Panc1 (cell line): ENCODE measurements around the gene ORM1. TPM values are rescaled to one million over a fixed set of nuclear protein-coding genes. Genes with fewer than 3 reads are reported as not detected.

ENCODE experiments used
- ATAC-seq: fragments of 200-7000 bp; cut with Tn5 transposase; 2 replicates; pipeline ENCODE4 v1.9.1; 2020; ENCODE audit warnings: mild to moderate bottlenecking, moderate library complexity
- BruUV-seq: library from RNA; stranded (reverse); fragments of 400-500 nt; replicated peaks from 2 replicates; lab custom pipeline; 2021; lab: Mats Ljungman, UMichigan
- CTCF ChIA-PET: fragments of 300-600 bp; sonication (Branson Sonifier 250); formaldehyde crosslinking; loops from one replicate; lab custom pipeline; 2022; ENCODE audit warnings: antibody characterized with exemption; lab: Charles Lee
- POLR2A ChIA-PET: fragments of 300-600 bp; sonication (Branson Sonifier 250); formaldehyde crosslinking; loops from one replicate; lab custom pipeline; 2022; ENCODE audit warnings: antibody characterized with exemption; lab: Charles Lee
- DNase-seq: peaks from one replicate; pipeline ENCODE4 v3.0.0-alpha.2; 2010; ENCODE audit warnings: low read depth, low spot score
- H3K27ac ChIP-seq: 2 replicates; pipeline ENCODE4 v1.5.1; 2011; ENCODE audit warnings: mild to moderate bottlenecking, low read length, inconsistent platforms
- H3K27me3 ChIP-seq: fragments of 200-500 bp; sonication (Bioruptor generic); 2 replicates; pipeline ENCODE4 v1.6.0; 2014; ENCODE audit warnings: low read length, inconsistent platforms; ENCODE audit not compliant: control insufficient read depth, insufficient read depth
- H3K36me3 ChIP-seq: fragments of 200-500 bp; sonication (Bioruptor generic); 2 replicates; pipeline ENCODE4 v1.5.1; 2014; ENCODE audit warnings: inconsistent platforms, mild to moderate bottlenecking, low read length, moderate library complexity; ENCODE audit not compliant: control insufficient read depth, insufficient read depth
- H3K4me1 ChIP-seq: 2 replicates; pipeline ENCODE4 v1.5.1; 2011; ENCODE audit warnings: inconsistent platforms, mild to moderate bottlenecking, low read length, moderate library complexity; ENCODE audit not compliant: control insufficient read depth, insufficient read depth
- H3K4me3 ChIP-seq, 2 experiments: 2 replicates each; pipeline ENCODE4 v1.5.1; 2011 to 2012; ENCODE audit warnings: low read depth in 2 of 2, low read length in 2 of 2, mild to moderate bottlenecking in 2 of 2, inconsistent platforms in 1 of 2, moderate library complexity in 1 of 2
- H3K9me3 ChIP-seq: fragments of 200-500 bp; sonication (Bioruptor generic); 2 replicates; pipeline ENCODE4 v1.5.1; 2014; ENCODE audit warnings: low read depth, mild to moderate bottlenecking, inconsistent platforms, low read length, moderate library complexity; ENCODE audit not compliant: control insufficient read depth, insufficient read depth
- CTCF ChIP-seq: fragments of 450-650 bp; IDR thresholded peaks from 2 replicates; pipeline ENCODE4 v1.5.1; 2017; ENCODE audit warnings: mild to moderate bottlenecking
- POLR2AphosphoS5 ChIP-seq: IDR thresholded peaks from 2 replicates; pipeline ENCODE4 v1.6.1; 2012; ENCODE audit warnings: mild to moderate bottlenecking, low read depth, low read length, moderate library complexity
- REST ChIP-seq, 2 experiments: IDR thresholded peaks; 2 replicates each; pipeline ENCODE4 v1.6.1; 2011 to 2012; ENCODE audit warnings: low read depth in 2 of 2, control low read depth in 1 of 2, low read length in 1 of 2, mild to moderate bottlenecking in 1 of 2, moderate library complexity in 1 of 2; ENCODE audit not compliant: insufficient read depth in 1 of 2
- SIN3A ChIP-seq: IDR thresholded peaks from 2 replicates; pipeline ENCODE4 v1.6.1; 2012; ENCODE audit warnings: low read depth, mild to moderate bottlenecking, low read length, moderate library complexity, borderline replicate concordance; ENCODE audit not compliant: insufficient read depth
- TCF7L2 ChIP-seq: IDR thresholded peaks from 2 replicates; pipeline ENCODE4 v1.6.1; 2011; ENCODE audit warnings: mild to moderate bottlenecking, low read depth, low read length, inconsistent platforms
- in situ Hi-C: cut with HindIII; loops from 2 replicates; pipeline ENCODE4 v1.10.0; 2016; ENCODE audit warnings: low sequenced_read_pairs, low pct_unique_long_range_greater_than_20kb
- intact Hi-C: fragments of 100-400 bp; cut with micrococcal nuclease; formaldehyde crosslinking; loops from one replicate; pipeline ENCODE4 v1.10.0; 2022; ENCODE audit not compliant: unreplicated experiment
- total RNA-seq: library from RNA; stranded (reverse); gene quantifications from one replicate; pipeline ENCODE4 v1.2.1, GENCODE V29; 2021; ENCODE audit not compliant: unreplicated experiment

The ORM1 gene
- total RNA-seq, 1 experiment from 2014 or later: 3.5 TPM

- Histone ChIP-seq H3K36me3 (no peaks in the 10 kb centered on the region), H3K27ac (no peak overlapping the region), H3K9me3 (no peaks in the 10 kb centered on the region), H3K27me3 (no peaks in the 10 kb centered on the region), H3K4me3 (no peak overlapping the region), H3K4me1 (no peaks in the 10 kb centered on the region)
- TF ChIP-seq TCF7L2 (no peak), REST (IDR thresholded peaks at IDR 0.05; ENCODE audit: insufficient read depth in 1 of 2, low read depth in 2 of 2, low read length in 1 of 2) (no peak), POLR2AphosphoS5 (no peak), CTCF (no peak), SIN3A (no peak)
- no peak for DNase-seq
- intact Hi-C loops: no loop called here
- in situ Hi-C loops: no loop called here
- ATAC-seq: no peak
- BruUV-seq: no TSS peak
- ChIA-PET CTCF (no interaction called here), POLR2A (no interaction called here)
Observed at GRCh38 chr9:114341152-114341830, 18.4 kb downstream of the ORM1 start.

GRCh38 chr9:114341991-114342390 is 19.1 kb downstream of the ORM1 start:
- H3K27me3 ChIP-seq: no peaks in the 10 kb centered on the region
- in situ Hi-C loops: no loop called here
- no peaks in the 10 kb centered on the region for H3K4me1 ChIP-seq
- TF ChIP-seq CTCF (no peak), SIN3A (no peak)
- no peak for ATAC-seq
- POLR2A ChIA-PET: no interaction called here
- H3K27ac ChIP-seq: no peak overlapping the region
- intact Hi-C loops: no loop called here
- no peak for DNase-seq
- no peak overlapping the region for H3K4me3 ChIP-seq
- CTCF ChIA-PET: no interaction called here
- H3K9me3 ChIP-seq: no peaks in the 10 kb centered on the region
- BruUV-seq: no TSS peak
- H3K36me3 ChIP-seq: no peaks in the 10 kb centered on the region
